Tibial nerve (tissue), 3 donors: ENCODE measurements around the gene ATP8B2.

Experiments used
- CTCF ChIP-seq, 5 experiments: fragments of 200-600 bp in 3 of 5; fragments of 450-650 bp in 2 of 5; sonication (generic) in 3 of 5; IDR thresholded peaks; one replicate each; pipeline ENCODE4 v1.5.1; 2016 to 2019; ENCODE audit warnings: antibody characterized with exemption in 5 of 5, mild to moderate bottlenecking in 3 of 5, moderate library complexity in 2 of 5
- POLR2A ChIP-seq, 2 donors: fragments of 450-650 bp; IDR thresholded peaks; one replicate each; pipeline ENCODE4 v1.6.1; 2017; ENCODE audit warnings: antibody characterized with exemption in 2 of 2, mild to moderate bottlenecking in 2 of 2, moderate library complexity in 2 of 2

- no peak for TF ChIP-seq CTCF (IDR thresholded peaks at IDR 0.05)
- no peak for TF ChIP-seq POLR2A (IDR thresholded peaks at IDR 0.05)
Measured at GRCh38 chr1:154348429-154349076, 23.2 kb downstream of the ATP8B2 start.
